Activated T-cell treated with anti-CD3 and anti-CD28 coated beads, Interleukin-2, amount 50 U/mL, for 72 hours (primary cell): ENCODE data around the gene ACSM2B. TPM values are rescaled to one million over a fixed set of nuclear protein-coding genes. Genes with fewer than 3 reads are reported as not detected.
"Not testable (repeated sequence)": the region's sequence is repeated elsewhere in the genome, so short reads cannot be mapped to it uniquely, and the experiment has no call there.

Experiments
- ATAC-seq, 2 donors: fragments of 150-1000 bp; cut with Tn5 transposase; replicated peaks in 1 of 2; 2 replicates each; pipeline ENCODE4 v1.10.0; 2021; ENCODE audit warnings: moderate library complexity in 2 of 2, mild to moderate bottlenecking in 1 of 2
- DNase-seq, 2 donors: peaks; one replicate each; pipeline ENCODE4 v3.0.0; 2021 to 2022; ENCODE audit warnings: mixed read lengths in 1 of 2
- H3K27ac Mint-ChIP-seq: one replicate; pipeline ENCODE4 v1.8.0; 2022; ENCODE audit warnings: mild to moderate bottlenecking, moderate library complexity, mixed read lengths
- H3K27me3 Mint-ChIP-seq: one replicate; pipeline ENCODE4 v1.8.0; 2022; ENCODE audit warnings: low read depth, mixed read lengths
- H3K36me3 Mint-ChIP-seq, 2 donors: one replicate each; pipeline ENCODE4 v1.8.0; 2022; ENCODE audit warnings: mixed read lengths in 2 of 2, mild to moderate bottlenecking in 1 of 2; ENCODE audit not compliant: insufficient read depth in 2 of 2
- H3K4me1 Mint-ChIP-seq: one replicate; pipeline ENCODE4 v1.8.0; 2022; ENCODE audit warnings: low read depth, mixed read lengths
- H3K4me3 Mint-ChIP-seq, 2 donors: one replicate each; pipeline ENCODE4 v1.8.0; 2022; ENCODE audit warnings: mild to moderate bottlenecking in 2 of 2, mixed read lengths in 2 of 2, moderate library complexity in 2 of 2
- H3K9me3 Mint-ChIP-seq, 2 donors: one replicate each; pipeline ENCODE4 v1.8.0; 2022; ENCODE audit warnings: mixed read lengths in 2 of 2
- total RNA-seq, 2 donors: library from RNA; stranded (reverse); gene quantifications; one replicate each; pipeline ENCODE4 v1.2.3, GENCODE V29; 2022

ACSM2B gene, protein sequence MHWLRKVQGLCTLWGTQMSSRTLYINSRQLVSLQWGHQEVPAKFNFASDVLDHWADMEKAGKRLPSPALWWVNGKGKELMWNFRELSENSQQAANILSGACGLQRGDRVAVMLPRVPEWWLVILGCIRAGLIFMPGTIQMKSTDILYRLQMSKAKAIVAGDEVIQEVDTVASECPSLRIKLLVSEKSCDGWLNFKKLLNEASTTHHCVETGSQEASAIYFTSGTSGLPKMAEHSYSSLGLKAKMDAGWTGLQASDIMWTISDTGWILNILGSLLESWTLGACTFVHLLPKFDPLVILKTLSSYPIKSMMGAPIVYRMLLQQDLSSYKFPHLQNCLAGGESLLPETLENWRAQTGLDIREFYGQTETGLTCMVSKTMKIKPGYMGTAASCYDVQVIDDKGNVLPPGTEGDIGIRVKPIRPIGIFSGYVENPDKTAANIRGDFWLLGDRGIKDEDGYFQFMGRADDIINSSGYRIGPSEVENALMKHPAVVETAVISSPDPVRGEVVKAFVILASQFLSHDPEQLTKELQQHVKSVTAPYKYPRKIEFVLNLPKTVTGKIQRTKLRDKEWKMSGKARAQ
- total RNA-seq, result under 1 TPM in 1 of 2 donors, not detected in 1; 0.10 TPM

GRCh38 chr16:20576145-20576544 lies at the start of gene ACSM2B:
Gene ACSM2B (minus strand): TSS chr16:20576367. CDS start chr16:20564845, 11,522 bp downstream.
- DNase-seq, result not testable (repeated sequence)

GRCh38 chr16:20624882-20625807 lies 49.0 kb upstream of the ACSM2B start:
- ATAC-seq, result no peak
- Mint-ChIP-seq H3K4me3 (no peak overlapping the region), H3K36me3 (no peaks in the 10 kb centered on the region), H3K27me3 (peaks cover 6% of the 10 kb centered on the region), H3K4me1 (no peaks in the 10 kb centered on the region), H3K9me3 (no peaks in the 10 kb centered on the region), H3K27ac (no peak overlapping the region)
- DNase-seq, result no peak

More at GRCh38 chr16:20576145-20576544, at the start of gene ACSM2B:
- H3K4me3 Mint-ChIP-seq, H3K27me3 Mint-ChIP-seq, ATAC-seq, H3K4me1 Mint-ChIP-seq, H3K27ac Mint-ChIP-seq, H3K36me3 Mint-ChIP-seq, H3K9me3 Mint-ChIP-seq: not testable (repeated sequence)

DNA sequence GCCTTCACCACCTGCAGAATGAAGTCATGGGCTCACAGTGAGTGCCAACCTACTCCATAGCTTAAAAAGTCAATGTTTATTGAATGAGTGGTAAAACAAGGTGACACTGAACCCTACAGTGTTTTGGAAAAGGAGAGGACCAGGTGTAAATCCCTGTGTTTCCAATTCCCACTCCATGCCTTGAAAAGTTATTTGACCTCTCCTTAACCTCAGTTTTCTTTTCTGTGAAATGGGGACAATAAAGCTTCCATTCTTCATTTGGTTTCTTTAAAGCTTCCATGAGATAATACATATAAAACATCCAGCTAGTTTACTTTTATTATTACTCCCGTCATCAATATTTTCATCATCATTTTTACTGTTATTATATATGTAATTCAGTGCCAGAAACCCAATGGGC lies 48.0 kb upstream of the ACSM2B start:
- no peaks in the 10 kb centered on the region for H3K4me1 Mint-ChIP-seq
- no peaks in the 10 kb centered on the region for H3K36me3 Mint-ChIP-seq
- no peak overlapping the region for H3K27ac Mint-ChIP-seq
- ATAC-seq (no peak), DNase-seq (no peak)
- H3K9me3 Mint-ChIP-seq, result no peaks in the 10 kb centered on the region
- peaks cover 6% of the 10 kb centered on the region for H3K27me3 Mint-ChIP-seq
- no peak overlapping the region for H3K4me3 Mint-ChIP-seq

GRCh38 chr16:20622498-20622870 lies 46.3 kb upstream of the ACSM2B start:
- DNase-seq, result no peak
- peaks cover 12% of the 10 kb centered on the region for H3K27me3 Mint-ChIP-seq
- H3K36me3 Mint-ChIP-seq, result no peaks in the 10 kb centered on the region
- no peak for ATAC-seq
- H3K27ac Mint-ChIP-seq, result no peak overlapping the region
- no peaks in the 10 kb centered on the region for H3K4me1 Mint-ChIP-seq
- H3K4me3 Mint-ChIP-seq, result no peak overlapping the region
- H3K9me3 Mint-ChIP-seq, result no peaks in the 10 kb centered on the region

DNA sequence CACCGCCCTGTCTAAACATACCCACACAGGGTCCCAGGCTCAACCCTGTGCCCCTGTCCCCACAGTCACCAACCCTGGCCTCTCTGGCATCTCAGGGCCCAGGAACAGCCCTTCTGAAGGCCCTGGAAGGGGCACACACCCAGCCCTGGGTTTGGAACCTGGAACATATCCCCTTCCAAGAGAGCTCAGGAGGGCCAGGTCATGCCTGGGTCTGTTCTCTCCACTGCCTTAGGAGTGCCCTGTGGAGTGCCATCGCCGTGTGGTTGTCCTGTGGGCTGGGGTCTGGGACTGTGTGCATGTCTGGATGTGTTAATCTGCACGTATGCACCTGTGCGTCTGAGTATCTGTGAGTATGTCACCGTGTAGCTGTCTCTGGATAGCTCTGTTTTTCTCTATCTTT lies 45.2 kb upstream of the ACSM2B start:
- no peak overlapping the region for H3K27ac Mint-ChIP-seq
- ATAC-seq, result no peak
- H3K27me3 Mint-ChIP-seq, result peaks cover 17% of the 10 kb centered on the region
- no peak for DNase-seq
- no peaks in the 10 kb centered on the region for H3K36me3 Mint-ChIP-seq
- H3K9me3 Mint-ChIP-seq, result no peaks in the 10 kb centered on the region
- H3K4me3 Mint-ChIP-seq, result no peak overlapping the region
- H3K4me1 Mint-ChIP-seq, result no peaks in the 10 kb centered on the region

DNA sequence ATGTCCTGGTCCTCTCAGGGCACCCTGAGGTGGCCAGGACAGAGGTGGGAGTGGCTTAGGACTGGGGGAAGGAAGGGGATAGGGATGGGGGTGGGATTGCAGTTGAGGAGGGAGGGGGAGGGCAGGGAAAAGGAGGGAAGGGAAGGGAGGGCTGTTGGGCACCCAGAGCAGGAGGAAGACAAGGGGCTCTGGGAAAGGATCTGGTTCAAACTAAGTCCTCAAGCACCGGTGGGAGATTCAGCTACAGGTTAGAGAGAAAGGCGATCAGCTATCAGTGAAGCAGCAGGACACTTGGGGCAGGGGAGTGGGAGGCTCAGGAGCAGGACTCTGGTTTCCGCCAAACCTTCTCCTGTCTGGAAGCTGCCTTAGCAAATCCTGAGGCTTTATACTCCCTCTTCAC lies 44.6 kb upstream of the ACSM2B start:
- no peaks in the 10 kb centered on the region for H3K36me3 Mint-ChIP-seq
- no peaks in the 10 kb centered on the region for H3K9me3 Mint-ChIP-seq
- DNase-seq (no peak), ATAC-seq (no peak)
- H3K4me3 Mint-ChIP-seq, result no peak overlapping the region
- no peaks in the 10 kb centered on the region for H3K4me1 Mint-ChIP-seq
- peaks cover 19% of the 10 kb centered on the region for H3K27me3 Mint-ChIP-seq
- H3K27ac Mint-ChIP-seq, result no peak overlapping the region

DNA sequence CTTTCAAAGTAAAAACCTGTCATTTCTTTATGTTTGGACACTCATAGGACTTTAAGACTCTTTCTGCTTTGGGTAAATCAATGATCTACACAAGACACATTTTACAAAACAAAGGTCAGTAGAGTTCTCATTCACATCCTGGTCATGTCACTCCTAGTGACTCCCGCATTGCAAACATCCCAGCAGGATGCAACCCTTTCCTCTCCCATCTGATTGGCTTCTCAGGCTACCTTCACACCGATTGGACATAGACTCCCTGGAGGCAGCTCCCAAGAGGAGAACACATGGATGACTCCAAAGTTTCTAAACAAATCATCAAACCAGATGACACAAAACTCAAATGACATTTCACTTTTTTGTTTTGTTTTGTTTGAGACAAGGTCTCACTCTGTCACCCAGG lies 43.8 kb upstream of the ACSM2B start:
- no peak for ATAC-seq
- H3K4me1 Mint-ChIP-seq, result no peaks in the 10 kb centered on the region
- H3K4me3 Mint-ChIP-seq, result no peak overlapping the region
- no peaks in the 10 kb centered on the region for H3K9me3 Mint-ChIP-seq
- H3K27ac Mint-ChIP-seq, result no peak overlapping the region
- no peak for DNase-seq
- no peaks in the 10 kb centered on the region for H3K36me3 Mint-ChIP-seq
- peaks cover 19% of the 10 kb centered on the region for H3K27me3 Mint-ChIP-seq

- H3K9me3 Mint-ChIP-seq, result no peaks in the 10 kb centered on the region
- ATAC-seq, result no peak
These were observed 41.1 kb upstream of the ACSM2B start for GRCh38 chr16:20617271-20617670.

DNA sequence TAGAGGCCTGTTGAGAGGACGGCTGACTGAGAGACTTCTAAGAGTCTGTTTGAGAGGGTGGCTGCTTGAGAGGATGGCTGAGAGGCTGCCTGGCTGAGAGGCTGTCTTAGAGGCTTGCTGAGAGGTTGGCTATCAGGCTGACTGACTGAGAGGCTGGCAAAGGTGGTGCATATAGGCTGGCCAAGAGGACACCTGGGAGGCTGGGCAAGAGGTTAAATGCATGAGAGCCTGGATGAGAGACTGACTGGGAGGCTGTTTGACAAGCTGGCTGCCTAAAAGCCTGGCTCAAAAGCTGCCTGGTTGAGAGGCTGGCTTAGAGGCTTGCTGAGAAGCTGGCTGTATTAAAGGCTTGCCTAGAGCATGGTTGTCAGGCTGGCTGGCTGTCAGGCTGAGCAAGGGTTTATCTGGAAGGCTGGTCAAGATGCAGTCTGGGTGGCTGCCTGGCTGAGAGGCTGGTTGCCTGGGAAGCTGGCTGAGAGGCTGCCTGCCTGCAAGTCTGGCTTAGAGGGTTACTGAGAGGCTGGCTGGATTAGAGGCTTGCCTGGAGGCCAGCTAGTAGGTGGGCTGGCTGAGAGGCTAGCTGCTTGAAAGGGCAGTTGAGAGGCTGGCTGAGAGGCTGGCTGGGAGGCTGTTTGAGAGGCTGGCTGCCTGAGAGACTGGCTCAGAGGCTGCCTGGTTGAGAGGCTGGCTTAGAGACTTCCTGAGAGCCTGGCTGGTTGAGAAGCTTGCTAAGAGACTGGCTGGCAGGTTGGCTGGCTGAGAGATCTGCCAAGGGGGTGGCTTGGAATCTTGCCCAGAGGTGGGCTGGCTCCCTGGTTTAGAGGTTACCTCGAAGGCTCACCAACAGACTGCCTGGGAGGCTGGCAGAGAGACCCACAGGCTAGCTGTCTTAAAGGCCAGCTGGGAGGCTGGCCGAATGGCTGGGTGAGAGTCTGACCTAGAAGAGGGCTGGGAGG lies 38.3 kb upstream of the ACSM2B start:
- Mint-ChIP-seq H3K27me3 (peaks cover 65% of the 10 kb centered on the region), H3K36me3 (no peaks in the 10 kb centered on the region), H3K4me3 (no peak overlapping the region), H3K4me1 (no peaks in the 10 kb centered on the region), H3K27ac (no peak overlapping the region), H3K9me3 (no peaks in the 10 kb centered on the region)
- ATAC-seq, result no peak
- DNase-seq, result no peak

More at GRCh38 chr16:20617271-20617670, 41.1 kb upstream of the ACSM2B start:
- no peak for DNase-seq
- no peak overlapping the region for H3K4me3 Mint-ChIP-seq
- H3K27ac Mint-ChIP-seq, result no peak overlapping the region
- H3K27me3 Mint-ChIP-seq, result peaks cover 40% of the 10 kb centered on the region
- H3K4me1 Mint-ChIP-seq, result no peaks in the 10 kb centered on the region
- no peaks in the 10 kb centered on the region for H3K36me3 Mint-ChIP-seq

GRCh38 chr16:20613481-20614185 lies 37.5 kb upstream of the ACSM2B start:
- no peak overlapping the region for H3K4me3 Mint-ChIP-seq
- H3K4me1 Mint-ChIP-seq, result no peaks in the 10 kb centered on the region
- H3K9me3 Mint-ChIP-seq, result no peaks in the 10 kb centered on the region
- H3K36me3 Mint-ChIP-seq, result no peaks in the 10 kb centered on the region
- peaks cover 65% of the 10 kb centered on the region for H3K27me3 Mint-ChIP-seq
- DNase-seq (no peak), ATAC-seq (no peak)
- no peak overlapping the region for H3K27ac Mint-ChIP-seq

GRCh38 chr16:20612551-20613480 lies 36.6 kb upstream of the ACSM2B start:
- Mint-ChIP-seq H3K27ac (no peak overlapping the region), H3K4me3 (no peak overlapping the region), H3K27me3 (peaks cover 69% of the 10 kb centered on the region), H3K36me3 (no peaks in the 10 kb centered on the region), H3K9me3 (no peaks in the 10 kb centered on the region), H3K4me1 (no peaks in the 10 kb centered on the region)
- ATAC-seq (no peak), DNase-seq (no peak)
